GM12878 (cell line): ENCODE results near the gene LYPD6. TPM values are rescaled to one million over a fixed set of nuclear protein-coding genes. Genes with fewer than 3 reads are reported as not detected.

Experiments
- ATAC-seq: fragments of 200-7000 bp; cut with Tn5 transposase; 3 replicates; pipeline ENCODE4 v1.9.1; 2020; ENCODE audit warnings: mild to moderate bottlenecking, moderate library complexity
- BruUV-seq: library from RNA; stranded (reverse); fragments of 400-500 nt; replicated peaks from 2 replicates; lab custom pipeline; 2021; lab: Mats Ljungman, UMichigan
- CTCF ChIA-PET: fragments of 300-600 bp; sonication (Branson Sonifier 250); formaldehyde crosslinking; extraction: SDS; loops from one replicate; lab custom pipeline; 2021; ENCODE audit warnings: inconsistent platforms; lab: Yijun Ruan, JAX
- POLR2A ChIA-PET: fragments of 350-600 bp; formaldehyde crosslinking; extraction: SDS; loops from one replicate; lab custom pipeline; 2021; ENCODE audit warnings: inconsistent platforms; lab: Charles Lee
- RAD21 ChIA-PET: fragments of 300-600 bp; sonication (Branson Sonifier 250); formaldehyde crosslinking; loops from one replicate; lab custom pipeline; 2023; ENCODE audit warnings: antibody characterized with exemption; ENCODE audit not compliant: unreplicated experiment; lab: Charles Lee
- SMC1A ChIA-PET: fragments of 300-600 bp; sonication (Branson Sonifier 250); formaldehyde crosslinking; loops from one replicate; lab custom pipeline; 2023; ENCODE audit not compliant: unreplicated experiment, uncharacterized antibody; lab: Charles Lee
- DNase-seq: peaks from one replicate; pipeline ENCODE4 v3.0.0-alpha.2; 2011; ENCODE audit warnings: low read depth, low spot score
- FAIRE-seq: peaks from 3 replicates; lab custom pipeline; 2011; peaks lifted over from hg19 to GRCh38; lab: Jason Lieb, UNC
- H2AFZ ChIP-seq: 2 replicates; pipeline ENCODE4 v1.6.0; 2011; ENCODE audit warnings: low read depth, low read length, control low read depth; ENCODE audit not compliant: control insufficient read depth
- H3K27ac ChIP-seq: 2 replicates; pipeline ENCODE4 v1.5.1; 2011; ENCODE audit warnings: control low read depth; ENCODE audit not compliant: control insufficient read depth, insufficient read depth
- H3K27me3 ChIP-seq, 2 experiments: replicated peaks in 1 of 2; 2 replicates each; pipeline versions ENCODE4 v1.6.0 to v1.6.1; 2011; ENCODE audit warnings: low read length in 1 of 2; ENCODE audit not compliant: control insufficient read depth in 2 of 2, insufficient read depth in 2 of 2
- H3K36me3 ChIP-seq, 2 experiments: 2 replicates each; pipeline ENCODE4 v1.5.1; 2011; ENCODE audit warnings: low read length in 1 of 2; ENCODE audit not compliant: control insufficient read depth in 2 of 2, insufficient read depth in 2 of 2
- H3K4me1 ChIP-seq: 2 replicates; pipeline ENCODE4 v1.6.1; 2011; ENCODE audit warnings: mild to moderate bottlenecking, low read length, moderate library complexity, mixed read lengths; ENCODE audit not compliant: control insufficient read depth, insufficient read depth
- H3K4me2 ChIP-seq: 2 replicates; pipeline ENCODE4 v1.6.0; 2011; ENCODE audit warnings: control low read depth; ENCODE audit not compliant: control insufficient read depth, insufficient read depth
- H3K4me3 ChIP-seq: fragments of 200-600 bp; sonication (generic); 2 replicates; pipeline ENCODE4 v1.5.1; 2016
- H3K79me2 ChIP-seq: 2 replicates; pipeline ENCODE4 v1.6.0; 2011; ENCODE audit warnings: low read length; ENCODE audit not compliant: control insufficient read depth, insufficient read depth
- H3K9ac ChIP-seq: 2 replicates; pipeline ENCODE4 v1.8.0; 2011; ENCODE audit warnings: low read length, control low read depth, mixed read lengths; ENCODE audit not compliant: control insufficient read depth, insufficient read depth
- H3K9me3 ChIP-seq: replicated peaks from 3 replicates; pipeline ENCODE4 v1.5.1; 2011; ENCODE audit warnings: mild to moderate bottlenecking, low read length; ENCODE audit not compliant: control insufficient read depth, insufficient read depth
- H4K20me1 ChIP-seq: 2 replicates; pipeline ENCODE4 v1.6.0; 2011; ENCODE audit not compliant: control insufficient read depth, insufficient read depth
- EED ChIP-seq: sonication (generic); IDR thresholded peaks from 2 replicates; pipeline ENCODE4 v1.6.1; 2016; ENCODE audit warnings: antibody characterized with exemption, low read depth
- FOS ChIP-seq: IDR thresholded peaks from 3 replicates; pipeline ENCODE4 v1.6.1; 2011; ENCODE audit warnings: borderline replicate concordance; ENCODE audit not compliant: insufficient read length; ENCODE audit errors: extremely low read depth
- HSF1 ChIP-seq: fragments of 150-350 bp; IDR thresholded peaks from 2 replicates; pipeline ENCODE4 v1.6.1; 2014; ENCODE audit warnings: mild to moderate bottlenecking, low read depth, low read length
- IRF4 ChIP-seq: IDR thresholded peaks from 2 replicates; pipeline ENCODE4 v1.6.1; 2011; ENCODE audit warnings: low read depth, low read length
- MTA3 ChIP-seq: IDR thresholded peaks from 2 replicates; pipeline ENCODE4 v1.6.1; 2012; ENCODE audit warnings: low read length, inconsistent platforms, borderline replicate concordance
- NBN ChIP-seq: fragments of 450-650 bp; IDR thresholded peaks from 2 replicates; pipeline ENCODE4 v1.6.1; 2016
- NFXL1 ChIP-seq: fragments of 450-650 bp; IDR thresholded peaks from 2 replicates; pipeline ENCODE4 v1.6.1; 2017; ENCODE audit warnings: antibody characterized with exemption, mild to moderate bottlenecking, borderline replicate concordance
- PKNOX1 ChIP-seq: fragments of 450-650 bp; IDR thresholded peaks from 2 replicates; pipeline ENCODE4 v1.6.1; 2016; ENCODE audit warnings: mild to moderate bottlenecking
- RUNX3 ChIP-seq: IDR thresholded peaks from 2 replicates; pipeline ENCODE4 v1.6.1; 2012; ENCODE audit warnings: low read length, inconsistent platforms
- SIX5 ChIP-seq: IDR thresholded peaks from 2 replicates; pipeline ENCODE4 v1.6.1; 2011; ENCODE audit warnings: mild to moderate bottlenecking, low read depth, low read length, moderate library complexity; ENCODE audit not compliant: severe bottlenecking
- SMC3 ChIP-seq: IDR thresholded peaks from 2 replicates; pipeline ENCODE4 v1.6.1; 2011; ENCODE audit warnings: low read length, improper control_type of control experiment, borderline replicate concordance
- SP1 ChIP-seq: IDR thresholded peaks from one replicate; pipeline ENCODE4 v1.6.1; 2011; ENCODE audit warnings: low read depth, low read length
- ZBTB40 ChIP-seq: fragments of 450-650 bp; IDR thresholded peaks from 2 replicates; pipeline ENCODE4 v1.6.1; 2016; ENCODE audit warnings: mild to moderate bottlenecking, moderate library complexity, borderline replicate concordance
- ZNF274 ChIP-seq: IDR thresholded peaks from one replicate; pipeline ENCODE4 v1.8.0; 2011; ENCODE audit not compliant: insufficient read length, insufficient read depth
- WGBS: methylation state at CpG from one replicate; pipeline ENCODE4 v1.1.6; 2016; ENCODE audit warnings: low lambda C conversion rate; ENCODE audit not compliant: insufficient replicate concordance, insufficient coverage; ENCODE audit errors: missing lambda C conversion rate; 5-methylcytosine and 5-hydroxymethylcytosine counted together
- in situ Hi-C: fragments of 300-500 bp; cut with MboI; formaldehyde crosslinking; loops from 9 replicates; pipeline ENCODE4 v1.14.3; 2018; ENCODE audit warnings: mixed read lengths
- intact Hi-C: fragments of 100-400 bp; cut with micrococcal nuclease; formaldehyde crosslinking; loops from one replicate; pipeline ENCODE4 v1.14.2; 2022; ENCODE audit not compliant: unreplicated experiment
- polyA plus RNA-seq, 11 experiments: library from polyadenylated mRNA; depleted of rRNA in 4 of 11; unstranded in 6 of 11; stranded (reverse) in 5 of 11; fragments of >200 nt; fragmentation: Nextera tagmentation in 4 of 11; fragmentation: Illumina TruSeq in 1 of 11; extraction: Ambion mirVana in 4 of 11; extraction: Trizol in 1 of 11; gene quantifications; 1 replicate in 1 of 11; 2 replicates in 10 of 11; pipeline versions ENCODE4 v1.2.1 to v1.2.3, GENCODE V29; 2011 to 2016; ENCODE audit warnings: inconsistent platforms in 2 of 11, missing spikeins in 2 of 11, low read depth in 1 of 11
- total RNA-seq, 4 experiments: library from RNA; depleted of rRNA in 3 of 4; stranded (reverse); fragments of >200 nt in 3 of 4; fragmentation: Illumina TruSeq in 1 of 4; extraction: Trizol in 1 of 4; gene quantifications; 2 replicates each; pipeline versions ENCODE4 v1.2.1 to v1.2.3, GENCODE V29; 2013 to 2021

LYPD6 gene
- total and polyA plus RNA-seq, 10 of the 15 experiments (the other 5 are each of a cell fraction or from before 2014, with no cell fraction given): not detected

- SMC1A ChIA-PET: no interaction called here
- H3K27ac ChIP-seq: no peak overlapping the region
- no peak for TF ChIP-seq FOS
- TF ChIP-seq PKNOX1: no peak
- TF ChIP-seq ZNF274: no peak
- TF ChIP-seq IRF4: no peak
- no peak for TF ChIP-seq MTA3
- TF ChIP-seq SMC3: no peak
- TF ChIP-seq RUNX3: no peak
- TF ChIP-seq HSF1: no peak
- no peak for TF ChIP-seq NBN
- TF ChIP-seq SIX5: no peak
- no peak for TF ChIP-seq NFXL1
- no peak for TF ChIP-seq ZBTB40
- no peak for TF ChIP-seq EED
- no peak for TF ChIP-seq SP1
- TF ChIP-seq, all 136 proteins: peak for 0
- H3K9ac ChIP-seq: no peak overlapping the region
- no peaks in the 10 kb centered on the region for H3K36me3 ChIP-seq
- intact Hi-C loops (no loop called here), in situ Hi-C loops (no loop called here)
- ChIA-PET POLR2A (no interaction called here), CTCF (no interaction called here), RAD21 (no interaction called here)
- no peaks in the 10 kb centered on the region for H3K79me2 ChIP-seq
- no peaks in the 10 kb centered on the region; the same call in 1 of the 2 replicates for H3K4me1 ChIP-seq
- DNase-seq (no peak), ATAC-seq (no peak), FAIRE-seq (no peak)
- 50% methylated on average over 4 of the region's 4 CpGs for WGBS
- no peaks in the 10 kb centered on the region for H4K20me1 ChIP-seq
- H3K4me3 ChIP-seq: no peak overlapping the region
- H2AFZ ChIP-seq: no peak overlapping the region
- H3K27me3 ChIP-seq: no peaks in the 10 kb centered on the region
- BruUV-seq: no TSS peak
- H3K9me3 ChIP-seq: no peaks in the 10 kb centered on the region
- H3K4me2 ChIP-seq: no peak overlapping the region
These were observed 138.2 kb downstream of the LYPD6 start for GRCh38 chr2:149468636-149469035.
